GM19467 (cell line): ENCODE results near the gene KMO.

Experiments used
- ATAC-seq: cut with Tn5 transposase; IDR thresholded peaks from one replicate; pipeline ENCODE4 v1.9.1; 2021; ENCODE audit warnings: mild to moderate bottlenecking, moderate library complexity; ENCODE audit not compliant: unreplicated experiment

KMO gene

DNA sequence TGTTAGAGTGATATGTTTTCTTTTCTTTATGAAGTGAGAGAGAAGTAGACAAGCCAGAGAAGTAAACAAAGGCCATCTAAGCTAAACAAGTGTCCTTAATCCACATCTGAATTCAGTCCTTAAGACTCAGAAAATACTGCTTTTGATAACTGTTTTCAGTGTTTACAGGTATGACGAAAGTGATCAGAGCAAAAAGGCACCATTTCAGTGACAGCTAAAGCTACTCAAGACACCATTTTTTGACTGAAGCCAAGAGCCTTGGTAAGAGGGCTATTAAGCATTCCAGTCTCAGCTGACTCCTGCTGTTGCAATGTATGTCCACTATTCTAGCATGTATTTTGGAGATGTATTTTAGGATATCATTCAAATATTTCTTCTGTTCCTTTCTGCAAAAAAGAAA lies 4.1 kb downstream of the KMO start:
- ATAC-seq: no peak

DNA sequence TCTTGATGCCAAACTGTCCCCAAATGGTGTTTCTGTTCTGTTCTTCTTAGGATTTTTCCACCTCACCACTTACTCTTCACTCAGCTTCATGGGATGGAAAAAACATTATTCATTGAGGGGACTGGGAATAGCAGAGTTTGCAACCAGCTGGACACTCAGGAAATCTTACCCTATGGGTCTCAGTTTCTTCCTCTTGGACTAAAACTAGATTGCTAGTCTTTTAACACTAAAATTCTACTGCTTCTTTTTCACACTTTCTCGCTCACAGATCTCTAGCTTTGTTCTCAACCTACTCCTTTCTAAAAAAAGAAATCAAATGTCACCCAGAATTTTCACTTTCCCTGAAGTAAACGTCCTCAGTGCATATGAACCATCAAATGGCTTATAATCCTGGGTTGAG lies 4.8 kb downstream of the KMO start:
- no peak for ATAC-seq

DNA sequence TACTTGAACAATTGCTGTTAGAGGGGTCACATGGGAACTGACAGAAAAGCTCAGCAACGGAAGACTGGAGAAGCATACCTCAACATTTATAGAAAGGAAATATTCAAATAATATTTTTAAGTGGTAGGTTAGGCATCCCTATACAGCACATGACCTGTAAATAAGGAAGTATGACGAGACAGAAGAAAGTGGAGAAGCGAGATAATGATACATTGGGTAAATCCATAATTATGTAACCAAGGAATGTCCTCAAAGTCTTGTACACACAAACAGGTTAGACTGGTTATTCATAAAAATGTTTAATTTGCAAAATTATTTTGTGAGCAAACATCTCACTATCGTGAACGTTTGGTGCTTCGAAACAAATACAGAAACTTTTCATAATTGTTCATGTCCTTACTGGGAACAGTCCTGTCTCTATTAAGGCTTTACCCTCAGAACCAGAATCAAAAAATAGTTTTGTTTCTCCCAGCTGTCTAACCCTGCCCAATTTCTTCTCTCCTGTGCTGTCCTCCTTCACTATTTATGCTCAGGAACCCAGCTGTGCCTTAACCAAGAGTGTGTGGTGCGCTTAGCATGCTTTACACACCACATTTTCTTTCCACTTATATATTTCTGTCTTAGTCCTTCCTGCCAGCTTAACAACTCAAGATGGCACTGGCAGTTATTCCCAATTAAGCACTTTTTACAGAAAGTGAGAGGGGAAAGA lies 10.2 kb downstream of the KMO start:
- no peak for ATAC-seq

GRCh38 chr1:241548008-241548407 lies 15.8 kb downstream of the KMO start:
- no peak for ATAC-seq

DNA sequence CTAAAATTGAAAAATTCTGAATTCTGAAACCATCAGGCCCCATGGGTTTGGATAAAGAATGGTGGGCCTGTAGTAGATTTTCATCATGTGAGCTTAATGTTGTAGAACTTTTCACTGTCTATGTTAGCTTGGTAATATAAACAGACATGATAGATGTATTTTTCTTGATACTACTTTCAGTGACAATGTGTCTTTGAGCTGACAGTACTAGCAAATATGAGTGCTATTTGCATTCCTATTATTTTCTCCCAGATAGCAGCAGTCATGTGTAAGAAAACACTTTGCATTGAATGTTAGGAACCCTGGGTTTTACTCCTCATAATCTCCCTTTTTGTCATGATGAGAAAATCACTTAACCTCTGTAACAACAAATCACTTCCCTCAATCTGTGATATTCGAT lies 18.1 kb downstream of the KMO start:
- ATAC-seq: no peak

- peak; percentile 83 for ATAC-seq
These were observed 19.8 kb downstream of the KMO start for GRCh38 chr1:241551759-241552638.

- no peak for ATAC-seq
These were observed 21.9 kb downstream of the KMO start for GRCh38 chr1:241553886-241554592.

- ATAC-seq: no peak
These were observed 23.3 kb downstream of the KMO start for GRCh38 chr1:241555526-241555925.

DNA sequence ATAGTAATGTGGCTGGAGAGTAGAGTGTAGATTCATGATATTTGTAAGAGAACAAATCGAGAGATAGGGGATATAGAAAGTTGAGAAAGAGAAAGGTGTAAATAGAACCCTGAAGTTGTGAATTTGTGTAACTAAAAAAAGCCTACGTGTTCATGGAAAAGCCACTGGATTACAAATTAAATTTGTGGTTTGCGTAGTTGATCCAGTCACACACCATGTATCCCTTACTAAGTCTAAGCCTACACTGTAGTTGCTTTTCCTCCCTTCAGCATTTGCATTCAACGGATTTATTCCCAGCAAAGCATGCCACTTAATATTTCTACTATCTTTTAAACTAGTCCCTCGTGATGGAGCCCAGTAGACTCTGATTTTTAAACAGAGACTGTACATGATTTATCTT lies 24.9 kb downstream of the KMO start:
- ATAC-seq: no peak

GRCh38 chr1:241557551-241558193 lies 25.5 kb downstream of the KMO start:
- no peak for ATAC-seq

- no peak for ATAC-seq
These were observed 28.1 kb downstream of the KMO start for GRCh38 chr1:241560146-241560848.

DNA sequence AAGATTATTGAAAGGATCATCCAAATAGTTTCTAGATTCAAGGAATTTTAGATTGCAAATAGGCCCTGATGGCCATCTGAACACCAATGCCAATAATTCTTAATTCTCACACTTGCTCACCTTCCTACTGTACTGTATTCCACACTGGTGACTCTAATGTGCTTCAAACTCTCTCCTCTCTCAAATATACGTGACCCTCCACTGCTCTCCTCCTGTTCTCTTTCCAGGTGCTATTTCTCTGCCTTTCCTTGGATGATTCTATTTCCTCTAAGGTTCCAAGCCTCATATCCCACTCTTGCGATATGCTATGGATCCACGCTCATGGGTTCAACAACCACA lies 28.6 kb downstream of the KMO start:
- no peak for ATAC-seq

DNA sequence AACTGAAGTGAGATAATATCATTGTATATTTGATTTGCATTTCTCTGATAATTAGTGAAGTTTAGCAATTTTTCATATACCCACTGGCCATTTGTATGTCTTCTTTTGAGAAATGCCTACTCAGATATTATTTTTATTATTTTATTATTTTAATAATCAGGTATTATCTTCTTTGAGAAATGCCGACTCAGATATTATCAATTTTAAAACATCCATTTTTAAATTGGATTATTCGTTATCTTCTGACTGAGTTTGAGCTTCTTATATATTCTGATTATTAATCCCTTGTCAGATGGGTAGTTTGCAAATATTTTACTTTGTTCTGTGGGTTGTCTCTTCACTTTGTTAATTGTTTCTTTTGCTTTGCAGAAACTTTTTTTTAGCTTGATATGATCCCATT lies 37.7 kb downstream of the KMO start:
- no peak for ATAC-seq

DNA sequence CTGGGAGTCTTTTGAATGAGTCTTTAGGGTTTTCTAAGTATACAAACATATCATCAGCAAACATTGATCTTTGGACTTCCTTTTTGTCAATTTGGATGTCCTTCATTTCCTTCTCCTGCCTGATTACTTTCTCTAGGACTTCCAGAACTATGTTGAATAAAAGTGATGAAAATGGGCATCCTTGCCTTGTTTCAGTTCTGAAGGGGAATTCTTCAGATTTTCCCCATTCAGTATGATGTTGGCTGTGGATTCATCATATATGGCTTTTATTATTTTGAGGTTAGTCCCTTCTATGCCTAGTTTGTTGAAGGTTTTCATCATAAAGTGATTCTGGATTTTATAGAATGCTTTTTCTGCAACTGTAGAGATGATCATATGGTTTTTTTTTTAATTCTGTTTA lies 42.0 kb downstream of the KMO start:
- ATAC-seq: no peak

- ATAC-seq: no peak
These were observed 47.3 kb downstream of the KMO start for GRCh38 chr1:241579434-241579833.

DNA sequence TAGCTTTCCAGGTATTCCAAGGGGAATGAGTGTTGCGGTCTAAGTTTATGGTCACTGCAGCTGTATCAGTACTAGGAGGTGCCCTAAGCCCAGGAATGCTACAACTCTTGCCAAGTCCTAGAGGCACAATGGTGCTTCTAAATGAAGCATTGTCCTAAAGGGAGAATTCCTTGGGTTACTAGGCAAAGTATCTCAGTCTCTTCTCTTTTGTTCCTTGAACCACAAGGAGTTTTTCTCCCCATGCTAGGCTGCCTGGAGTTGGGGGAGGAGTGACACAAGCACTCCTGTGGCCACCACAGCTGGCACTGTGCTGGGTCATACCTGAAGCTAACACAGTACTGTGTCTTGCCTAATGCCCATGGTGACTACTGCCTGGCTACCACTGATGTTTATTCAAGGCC lies 50.7 kb downstream of the KMO start:
- no peak for ATAC-seq

DNA sequence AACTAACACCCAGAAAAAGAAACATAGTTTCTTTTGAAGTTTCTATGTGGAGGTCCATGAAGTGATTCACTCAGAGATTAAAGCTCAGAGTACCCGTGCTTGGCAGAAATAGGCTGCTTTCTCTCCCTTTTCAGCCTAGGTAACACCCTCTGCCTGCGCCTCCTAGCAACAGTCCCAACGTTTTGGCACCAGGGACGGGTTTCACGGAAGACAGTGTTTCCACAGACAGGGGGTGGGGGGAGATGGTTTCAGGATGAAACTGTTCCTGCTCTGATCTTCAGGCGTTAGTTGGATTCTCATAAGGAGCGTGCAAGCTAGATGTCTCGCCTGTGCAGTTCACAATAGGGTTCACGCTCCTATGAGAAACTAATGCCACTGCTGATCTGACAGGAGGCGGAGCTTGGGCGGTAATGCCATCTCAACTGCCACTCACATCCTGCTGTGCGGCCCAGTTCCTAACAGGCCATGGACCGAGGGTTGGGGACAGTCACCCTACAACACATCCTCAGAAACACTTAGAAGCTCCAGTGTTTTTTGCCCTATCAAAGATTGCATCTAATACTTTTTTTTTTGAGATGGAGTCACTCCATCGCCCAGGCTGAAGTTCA lies 54.8 kb downstream of the KMO start:
- ATAC-seq: no peak

GRCh38 chr1:241589521-241589920 lies 57.3 kb downstream of the KMO start:
- ATAC-seq: no peak

DNA sequence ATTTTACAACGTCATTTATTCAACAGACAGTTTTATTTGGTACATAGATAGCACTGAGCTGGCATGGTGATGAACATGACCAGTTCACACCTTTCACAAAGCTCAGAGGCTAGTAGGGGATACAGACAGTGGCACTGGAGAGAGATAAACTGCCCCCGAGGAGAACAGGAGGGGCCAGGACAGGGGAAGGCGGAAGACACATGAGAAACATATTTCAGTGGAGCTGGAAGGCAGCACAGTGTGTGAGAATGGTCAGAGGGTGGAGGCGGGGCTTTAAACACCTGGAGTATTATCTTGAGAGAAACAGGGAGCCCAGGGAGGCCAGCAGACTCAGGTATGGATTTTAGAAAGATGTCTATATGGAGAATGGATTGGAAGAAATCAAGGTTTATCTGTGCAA lies 58.5 kb downstream of the KMO start:
- ATAC-seq: no peak

DNA sequence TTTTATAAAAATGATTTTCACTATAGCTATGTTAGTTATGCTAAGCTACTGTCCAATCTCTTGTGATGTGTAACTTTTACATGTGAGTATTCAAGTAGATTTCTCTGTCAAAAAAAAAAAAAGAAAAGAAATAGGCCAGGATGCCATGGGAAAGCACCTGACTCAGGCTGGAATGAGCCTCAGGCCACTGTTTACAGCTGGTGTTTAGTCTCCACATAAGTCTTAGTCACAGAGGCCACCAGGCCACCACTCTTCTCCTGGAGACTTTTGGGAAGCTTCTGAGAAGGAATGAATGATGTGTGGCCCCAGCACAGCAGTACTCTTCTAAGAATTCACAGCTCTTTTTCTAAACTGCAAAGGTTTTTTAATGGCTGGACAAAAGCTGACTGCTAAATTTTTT lies 59.1 kb downstream of the KMO start:
- ATAC-seq: no peak
